Right forelimb (tissue), 1 donor: Measurements from ENCODE around the gene CDK6.

ENCODE experiments used
- DNase-seq: peaks from one replicate; pipeline ENCODE4 v3.0.0-alpha.2; 2018

Gene CDK6

DNA sequence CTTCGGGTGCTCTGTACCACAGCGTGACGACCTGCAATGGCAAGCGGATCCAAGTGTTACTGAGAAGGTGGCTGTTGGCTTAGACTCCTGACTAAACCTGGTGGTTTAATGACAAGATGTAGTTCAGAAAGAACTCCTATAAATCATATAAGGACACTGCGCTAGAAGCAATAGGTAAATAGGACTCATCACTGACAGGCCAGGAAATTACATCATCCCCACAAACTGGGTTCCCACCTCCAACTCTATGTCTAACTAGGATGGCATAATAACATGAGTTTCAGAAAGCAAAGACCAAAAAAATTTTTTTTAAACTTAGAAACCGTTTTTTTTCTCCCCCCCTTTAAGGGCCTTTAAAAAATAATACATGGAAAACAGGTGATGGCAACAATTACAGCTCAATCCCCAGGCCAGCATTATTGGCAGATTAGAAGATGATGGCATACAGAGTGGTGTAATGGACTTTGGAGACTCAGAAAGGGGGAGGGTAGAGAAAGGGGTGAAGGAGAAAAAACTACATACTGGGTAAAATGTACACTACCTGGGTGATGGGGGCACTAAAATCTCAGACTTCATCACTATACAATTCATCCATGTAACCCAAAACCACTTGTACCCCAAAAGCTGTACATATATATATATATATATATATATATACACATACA is 164.7 kb downstream of the CDK6 start:
- no peak for DNase-seq

DNA sequence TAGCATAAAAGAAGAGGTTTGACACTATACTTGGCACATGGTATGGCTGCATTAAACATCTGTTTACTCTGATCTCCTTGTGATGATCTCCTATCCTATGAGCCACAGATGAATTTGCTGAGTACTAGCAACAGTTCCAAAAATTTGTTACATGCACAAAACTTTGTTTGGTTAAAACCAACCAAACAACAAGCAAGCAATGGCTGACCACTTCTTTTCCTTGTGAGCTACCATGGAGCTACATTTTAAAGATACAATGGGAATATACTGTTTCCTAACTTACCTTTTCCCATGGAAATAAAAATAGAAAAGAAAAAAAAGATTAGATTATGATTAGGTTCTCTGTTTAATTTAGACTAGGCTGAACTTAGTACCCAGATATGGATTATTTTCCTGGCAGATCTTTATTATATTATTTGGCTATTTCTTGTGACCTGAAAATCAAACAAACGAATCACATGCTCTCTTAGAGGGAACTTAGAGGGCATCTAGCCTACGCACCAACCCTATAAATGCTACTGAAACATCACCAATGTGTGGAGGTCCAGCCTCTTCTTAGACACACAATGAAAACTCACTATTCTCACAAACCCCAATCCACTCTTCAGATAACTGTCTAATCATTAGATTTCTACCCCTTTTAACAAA is 166.0 kb downstream of the CDK6 start:
- no peak for DNase-seq

DNA sequence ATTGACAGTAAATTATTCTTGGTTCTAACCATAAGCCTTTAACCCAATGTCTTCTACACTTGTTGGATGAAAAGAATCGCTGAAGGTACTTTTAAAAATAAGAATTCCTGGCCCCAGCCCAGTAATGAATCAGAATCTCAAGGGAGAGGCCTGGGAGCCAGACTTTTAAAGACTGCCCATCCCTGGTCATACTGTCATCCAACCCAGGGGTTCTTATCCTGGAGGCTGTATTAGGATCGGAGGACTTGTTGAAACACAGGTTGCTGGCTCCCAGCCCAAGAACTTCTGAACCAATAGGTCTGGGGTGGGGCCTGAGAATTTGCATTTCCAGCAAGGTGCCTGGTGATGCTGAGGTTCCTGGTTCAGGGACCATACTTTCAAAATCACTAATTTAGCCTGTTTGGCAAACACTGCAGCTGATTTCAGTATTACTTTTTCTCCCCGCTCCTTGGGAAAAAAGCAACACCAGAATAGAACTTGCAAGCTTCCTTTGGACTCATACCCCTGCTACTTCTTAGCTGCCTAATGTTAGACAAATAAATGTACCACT is 166.7 kb downstream of the CDK6 start:
- no peak for DNase-seq

DNA sequence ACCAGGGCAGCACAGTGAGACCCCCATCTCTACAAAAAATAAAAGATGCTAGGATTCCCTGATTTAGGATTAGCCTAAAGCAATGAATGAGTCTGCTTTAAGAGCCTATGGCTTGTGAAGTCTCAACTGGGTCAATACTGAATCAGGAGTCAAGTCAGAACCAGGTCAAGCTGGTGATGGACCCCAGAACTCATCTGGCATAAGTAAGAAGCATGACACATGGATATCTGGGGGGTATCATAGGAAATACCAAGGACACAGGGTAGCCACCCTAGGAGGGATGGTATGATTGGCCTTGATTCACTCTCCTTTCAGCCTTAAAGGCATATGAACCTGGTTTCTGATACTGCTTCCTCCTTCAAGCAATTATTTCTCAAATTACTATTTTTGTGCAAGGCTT is 167.8 kb downstream of the CDK6 start:
- no peak for DNase-seq

DNA sequence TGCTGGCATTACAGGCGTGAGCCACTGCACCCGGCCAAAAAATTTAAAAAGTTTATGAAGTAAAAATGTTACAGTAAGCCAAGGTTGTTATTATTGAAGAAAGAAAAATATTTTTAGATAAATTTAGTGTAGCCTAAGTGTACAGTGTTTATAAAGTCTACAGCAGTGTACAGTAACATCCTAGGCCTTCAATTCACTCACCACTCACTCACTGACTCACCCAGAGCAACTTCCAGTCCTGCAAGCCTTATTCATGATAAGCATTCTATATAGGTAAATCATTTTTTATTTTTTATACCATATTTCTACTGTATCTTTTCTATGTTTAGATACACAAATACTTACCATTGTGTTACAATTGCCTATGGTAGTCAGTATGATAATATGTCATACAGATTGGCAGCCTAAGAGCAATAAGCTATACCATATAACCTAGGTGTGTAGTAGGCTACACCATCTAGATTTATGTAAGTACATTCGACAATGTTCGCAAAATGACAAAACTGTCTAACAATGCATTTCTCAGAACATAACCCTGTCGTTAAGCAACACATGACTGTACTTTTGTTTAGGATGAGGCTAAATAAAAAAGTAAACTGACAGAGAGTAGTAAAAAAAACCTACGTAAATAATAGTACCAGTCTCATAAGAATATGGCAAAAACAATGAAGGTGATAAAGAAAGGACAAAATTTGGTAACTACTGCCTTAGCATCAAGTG is 168.4 kb downstream of the CDK6 start:
- no peak for DNase-seq

DNA sequence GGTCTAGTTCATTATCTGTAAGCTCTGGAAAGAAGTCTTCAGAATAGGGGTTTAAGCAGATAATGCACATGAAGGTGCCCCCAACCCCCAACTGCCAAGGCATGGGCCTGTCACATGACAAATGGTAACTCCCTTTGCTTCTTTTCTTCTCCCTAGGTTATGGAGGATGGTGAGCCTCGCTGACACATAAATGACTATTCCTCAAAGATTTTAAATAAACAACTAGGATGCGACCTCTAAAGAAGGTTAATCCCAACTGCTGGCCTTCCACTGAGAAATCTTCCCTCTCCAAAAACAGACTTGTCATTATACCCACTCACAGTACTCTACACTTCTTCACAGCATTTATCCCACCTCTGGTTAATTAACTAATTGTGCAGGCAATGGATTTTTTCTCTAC is 170.4 kb downstream of the CDK6 start:
- no peak for DNase-seq

DNA sequence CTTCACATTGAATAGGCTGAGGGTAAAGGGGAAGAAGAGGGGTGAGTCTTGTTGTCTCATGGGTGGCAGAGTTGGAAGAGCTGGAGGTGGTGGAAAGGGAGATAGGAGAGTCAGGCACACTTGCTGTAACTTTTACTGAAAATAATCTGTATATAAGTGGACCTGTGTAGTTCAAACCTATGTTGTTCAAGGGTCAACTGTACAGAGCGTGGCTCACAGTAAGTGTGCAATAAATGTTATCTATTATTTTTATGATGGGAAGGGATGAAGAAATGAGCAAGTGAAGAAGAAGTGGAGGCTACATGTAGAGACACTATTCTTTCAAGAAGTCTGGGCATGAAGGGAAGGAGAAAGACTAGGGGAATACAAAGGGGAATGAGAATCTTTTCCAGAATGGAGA is 174.7 kb downstream of the CDK6 start:
- no peak for DNase-seq

DNA sequence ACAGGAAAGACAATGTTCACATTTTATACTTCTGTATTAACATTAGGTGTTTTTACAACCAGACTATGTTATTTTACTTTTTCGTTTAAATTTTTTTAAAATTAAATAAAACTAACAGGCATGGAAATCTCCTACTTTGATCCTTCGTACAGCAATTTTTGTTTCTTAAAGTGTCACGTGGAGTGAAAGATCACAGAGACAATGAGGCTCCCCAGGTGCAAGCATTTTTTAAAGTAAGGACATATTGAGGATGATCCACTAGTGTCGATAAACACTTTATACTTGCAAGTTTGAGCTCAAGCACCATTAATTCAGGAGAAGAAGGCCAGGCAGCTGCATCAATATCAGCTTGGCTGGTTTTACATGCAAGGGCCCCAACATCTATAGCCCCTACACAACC is 177.7 kb downstream of the CDK6 start:
- DNase-seq: no peak

DNA sequence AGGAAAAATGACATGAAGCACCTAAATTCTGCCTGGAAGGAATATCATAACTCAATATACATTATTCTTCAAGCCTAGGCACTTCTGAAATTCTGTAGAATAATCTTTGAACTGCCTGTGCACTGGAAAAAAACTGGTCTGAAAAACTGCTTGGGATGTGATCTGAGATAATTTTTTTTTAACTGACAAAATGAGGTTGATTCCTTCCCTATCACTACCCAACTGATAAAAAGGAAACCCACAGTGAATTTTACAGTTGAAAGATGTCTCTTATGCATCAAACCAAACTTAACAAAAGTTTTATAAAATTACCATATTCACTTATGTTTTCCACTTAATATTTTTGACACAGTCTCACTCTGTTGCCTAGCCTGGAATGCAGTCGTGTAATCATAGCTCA is 179.0 kb downstream of the CDK6 start:
- no peak for DNase-seq

DNA sequence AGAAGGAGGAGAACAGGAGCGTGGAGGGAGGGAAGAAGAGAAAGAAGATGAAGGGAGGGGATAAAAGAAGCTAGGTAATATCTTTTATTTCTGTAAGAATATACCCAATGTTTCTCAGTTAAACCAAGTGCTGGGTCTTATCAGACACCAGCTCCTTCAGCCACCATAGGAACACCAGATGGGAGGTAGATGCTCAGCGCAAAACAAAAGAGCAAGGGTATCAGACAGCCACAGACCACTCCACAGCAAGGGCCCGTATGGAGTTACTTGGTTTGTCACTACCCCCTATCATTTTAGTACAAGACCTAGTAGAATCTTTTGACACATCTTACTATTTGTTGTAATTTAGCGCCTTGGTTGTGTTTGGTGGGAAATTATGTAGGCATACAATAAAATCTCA is 180.3 kb downstream of the CDK6 start:
- no peak for DNase-seq

DNA sequence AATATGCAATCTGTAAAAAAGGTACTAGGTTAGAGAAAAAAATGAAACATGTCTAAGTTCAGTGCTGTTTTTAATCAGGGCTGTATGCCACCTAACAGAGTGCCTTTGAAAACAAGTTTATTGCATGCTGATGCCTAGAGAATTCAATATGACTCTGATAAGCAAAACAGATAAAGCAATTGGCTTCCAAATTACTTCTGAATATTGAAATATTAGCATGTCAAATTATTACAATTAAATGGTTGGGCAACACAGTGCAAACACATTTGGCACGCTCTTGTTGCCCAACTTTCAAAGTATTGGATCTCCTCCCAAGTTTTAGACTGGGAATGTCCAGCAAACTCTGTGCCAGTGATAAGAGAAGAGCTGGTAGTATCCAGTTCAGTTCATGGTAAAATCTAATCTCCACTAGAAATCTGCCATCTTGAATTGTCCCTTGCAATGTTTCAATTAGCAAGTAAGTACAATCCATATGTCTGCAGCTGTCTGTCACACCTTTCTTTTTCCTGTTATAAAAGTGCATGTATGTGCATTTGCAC is 181.0 kb downstream of the CDK6 start:
- no peak for DNase-seq

DNA sequence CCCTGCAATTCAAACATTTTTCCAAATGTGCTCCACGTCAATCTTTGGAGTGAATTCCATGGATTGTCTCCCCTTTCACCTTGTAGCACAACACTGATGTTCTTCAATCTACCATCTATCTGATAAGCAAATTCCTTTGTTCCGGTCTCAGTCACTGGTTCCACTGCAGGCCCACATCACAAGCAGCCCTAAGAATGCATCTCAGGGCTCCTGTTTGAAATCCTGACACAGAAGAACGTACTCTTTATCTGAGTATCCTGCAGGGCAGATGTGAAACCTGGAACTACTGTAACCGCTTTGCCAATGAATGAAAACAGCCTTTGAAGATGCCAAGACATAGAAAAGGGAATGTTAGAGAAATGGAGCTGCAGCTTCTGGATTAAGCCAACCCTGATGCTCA is 183.2 kb downstream of the CDK6 start:
- DNase-seq: no peak

DNA sequence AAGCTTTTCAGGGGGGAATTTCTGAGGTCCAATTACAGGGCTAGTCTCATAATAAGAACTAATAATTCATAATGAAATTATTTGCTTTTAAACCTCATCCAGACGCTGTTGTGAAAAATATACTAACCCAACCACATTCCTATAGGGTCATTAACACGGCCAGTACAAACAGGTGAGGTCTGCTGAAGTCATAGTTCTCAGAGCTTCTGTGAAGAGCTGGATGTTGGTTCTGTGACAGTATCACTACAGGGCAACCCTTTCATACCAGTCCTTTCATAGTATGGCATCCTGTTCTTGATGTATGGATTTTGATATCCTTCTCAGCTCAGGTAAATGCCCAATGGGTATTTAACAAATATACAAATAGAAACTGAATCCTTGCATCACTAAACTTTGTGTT is 183.8 kb downstream of the CDK6 start:
- no peak for DNase-seq

DNA sequence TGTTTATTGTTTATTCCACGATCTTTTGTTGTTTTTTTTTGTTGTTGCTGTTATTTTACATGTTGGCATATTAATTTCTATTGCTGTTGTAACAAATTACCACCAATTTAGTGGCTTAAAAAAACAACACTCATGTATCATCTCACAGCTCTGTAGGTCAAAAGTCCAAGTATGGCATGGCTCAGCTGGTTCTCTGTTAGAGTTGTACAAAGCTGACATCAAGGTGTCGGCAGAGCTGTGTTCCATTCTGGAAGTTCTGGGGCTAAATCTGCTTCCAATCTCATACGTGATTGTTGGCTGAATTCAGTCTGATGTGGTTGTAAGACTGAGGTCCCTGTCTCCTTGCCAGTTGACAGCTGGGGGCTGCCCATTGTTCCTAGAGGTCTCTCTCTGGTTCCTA is 186.0 kb downstream of the CDK6 start:
- no peak for DNase-seq

DNA sequence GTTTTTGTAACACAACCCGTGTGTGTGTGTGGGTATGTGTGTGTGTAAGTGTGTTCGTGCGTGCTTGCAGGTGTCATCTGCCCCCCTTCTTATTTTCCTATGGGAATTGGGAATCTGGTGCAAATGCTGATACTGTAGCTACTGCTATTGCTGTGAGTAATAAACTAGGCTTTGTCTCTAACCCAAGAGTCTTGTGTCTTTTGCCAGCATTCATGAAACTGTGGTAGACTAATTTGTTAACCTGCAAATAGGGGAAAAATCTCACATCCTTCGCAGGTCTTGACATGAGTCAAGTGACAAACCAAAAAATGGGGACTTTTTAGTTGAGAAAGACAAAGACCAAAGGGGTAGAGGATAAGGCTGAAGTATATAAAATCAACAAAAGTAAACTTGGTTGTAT is 188.3 kb downstream of the CDK6 start:
- no peak for DNase-seq

DNA sequence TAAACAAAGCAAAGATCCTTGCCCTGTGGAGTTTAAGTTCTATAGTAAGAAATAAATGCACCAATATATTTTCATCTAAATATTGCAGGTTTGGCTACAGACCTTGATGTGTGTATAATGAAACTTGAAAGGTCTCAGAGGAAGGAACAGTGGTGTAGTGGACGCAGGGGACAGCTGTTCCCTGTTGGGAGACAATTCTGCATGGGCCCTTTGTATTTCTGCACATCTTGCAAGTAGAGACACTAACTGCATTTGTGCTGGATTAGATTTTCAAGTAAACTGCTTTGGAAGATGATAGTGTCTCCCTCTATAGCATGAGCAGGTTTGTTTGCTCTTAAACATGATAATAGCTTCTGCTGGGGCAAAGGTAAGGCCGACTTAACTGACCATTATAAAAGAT is 188.7 kb downstream of the CDK6 start:
- DNase-seq: no peak

DNA sequence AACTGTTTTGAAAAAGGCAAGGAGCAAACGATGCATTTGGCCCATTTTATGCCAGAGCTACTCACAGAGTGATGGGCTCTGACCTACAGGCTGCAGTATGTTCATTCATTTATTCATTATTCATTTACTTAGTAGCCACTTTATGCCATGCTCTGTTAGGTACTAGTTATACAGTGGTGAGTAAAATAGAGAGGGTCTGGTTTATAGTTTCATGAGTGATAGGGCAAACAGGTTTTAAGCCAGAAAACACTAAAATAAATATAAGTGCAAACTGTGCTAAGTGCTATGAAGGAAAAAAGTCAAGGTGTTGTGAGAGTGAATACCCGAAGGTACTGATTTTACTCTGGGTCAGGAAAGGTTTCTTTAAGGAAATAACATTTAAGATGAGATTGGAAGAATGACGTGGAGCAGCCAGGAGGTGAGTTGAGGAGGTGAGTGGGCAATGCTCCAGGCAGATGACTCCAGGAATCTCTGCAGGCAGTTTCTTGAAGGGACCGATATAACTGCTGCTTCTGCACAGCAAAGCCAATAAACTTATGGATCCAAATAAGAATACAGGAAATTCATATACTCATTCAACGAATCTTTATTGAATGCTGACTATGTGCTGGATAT is 189.3 kb downstream of the CDK6 start:
- DNase-seq: no peak

DNA sequence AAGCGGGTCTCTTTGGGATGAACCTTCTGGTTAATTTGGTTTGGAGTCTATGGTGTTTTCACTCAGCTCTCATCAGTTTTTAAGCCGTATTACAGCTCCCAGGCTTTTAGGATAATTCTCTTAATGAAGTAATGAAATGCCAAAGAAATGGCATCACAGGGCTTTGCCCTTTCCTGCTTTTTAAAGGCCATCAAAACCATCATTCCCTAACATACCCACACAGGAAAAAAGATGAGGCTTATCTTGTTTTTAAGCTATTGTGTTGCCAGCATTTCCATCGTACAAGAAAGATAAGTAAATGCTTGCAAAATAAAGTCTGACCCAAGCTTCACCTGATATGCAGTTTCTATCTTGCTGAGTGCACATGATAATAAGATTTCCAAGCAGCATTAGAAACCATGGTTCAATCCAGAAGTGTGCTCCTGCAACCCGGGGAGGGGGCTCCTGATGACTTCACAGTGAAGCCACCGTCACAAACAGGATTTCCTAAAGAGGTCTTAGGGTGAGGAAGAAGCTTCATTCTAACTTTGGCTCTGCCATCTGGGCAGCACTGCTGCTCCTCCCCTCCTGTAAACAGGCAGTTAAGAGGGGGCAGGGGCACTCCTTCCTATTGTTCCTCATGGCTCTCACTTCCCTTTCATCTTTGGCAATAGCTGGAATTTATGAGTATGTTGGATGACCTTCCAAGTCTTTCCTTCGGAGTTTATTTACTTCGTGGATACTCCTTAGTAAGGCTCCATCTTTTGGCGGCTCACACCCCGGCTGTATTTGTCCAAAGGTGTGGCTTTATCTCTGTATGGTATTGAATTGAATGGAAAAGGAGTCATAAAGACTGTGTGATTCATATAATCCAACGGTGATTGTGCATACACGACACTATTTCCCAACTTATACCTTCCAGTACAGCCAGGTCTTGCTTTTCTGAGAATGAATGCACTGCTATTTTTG is 191.0 kb downstream of the CDK6 start:
- no peak for DNase-seq

DNA sequence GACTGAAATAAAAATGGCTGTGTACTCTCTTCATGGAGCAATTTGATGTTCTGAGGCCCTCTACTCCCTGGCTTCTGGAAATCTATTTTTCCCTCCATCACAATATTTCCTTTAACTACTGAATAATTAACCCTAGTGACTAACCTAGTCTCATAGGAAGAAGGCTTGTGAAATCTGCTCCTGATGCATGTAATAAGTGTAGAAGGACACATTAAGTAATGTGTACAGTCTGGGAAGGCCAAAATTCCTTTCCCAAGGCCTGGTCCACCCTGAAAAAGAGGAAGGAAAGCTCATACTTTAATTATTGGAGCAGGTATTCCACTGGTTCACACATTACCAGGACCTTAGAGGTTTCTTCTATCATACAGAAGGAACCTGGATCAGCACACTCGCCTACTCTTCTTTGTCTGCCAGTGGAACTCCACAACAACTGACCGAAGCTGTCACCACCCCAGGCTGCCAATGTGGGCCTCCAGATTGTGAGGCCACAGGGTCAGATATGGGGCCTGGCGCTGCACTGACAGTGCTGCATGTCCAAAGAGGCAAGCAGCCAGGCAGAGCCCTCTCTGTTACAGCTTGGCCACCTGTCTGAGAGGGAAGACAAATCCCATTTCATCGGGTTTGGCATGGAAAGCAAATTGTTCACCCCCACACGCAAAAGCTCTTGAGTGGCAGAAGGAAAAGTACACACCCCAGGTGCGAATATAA is 191.8 kb downstream of the CDK6 start:
- no peak for DNase-seq

DNA sequence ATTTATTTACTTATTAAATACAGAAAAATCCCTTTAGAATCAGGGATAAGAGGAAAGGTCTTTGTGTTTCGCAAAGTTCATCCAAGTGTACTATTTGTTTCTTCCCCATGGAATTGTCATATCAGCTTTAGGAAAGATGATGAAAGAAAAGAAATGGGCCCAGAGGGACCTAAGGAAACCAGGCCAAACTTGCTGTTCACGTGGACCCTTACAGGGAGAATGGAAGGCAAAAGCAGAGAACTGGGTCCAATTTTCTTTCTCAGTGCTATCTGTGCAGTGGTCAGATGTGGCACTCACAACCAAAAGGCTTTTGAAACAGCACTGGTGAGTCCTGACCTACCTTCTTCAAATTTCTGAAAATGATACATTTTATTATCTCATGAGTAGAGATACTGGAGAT is 192.6 kb downstream of the CDK6 start:
- DNase-seq: no peak

DNA sequence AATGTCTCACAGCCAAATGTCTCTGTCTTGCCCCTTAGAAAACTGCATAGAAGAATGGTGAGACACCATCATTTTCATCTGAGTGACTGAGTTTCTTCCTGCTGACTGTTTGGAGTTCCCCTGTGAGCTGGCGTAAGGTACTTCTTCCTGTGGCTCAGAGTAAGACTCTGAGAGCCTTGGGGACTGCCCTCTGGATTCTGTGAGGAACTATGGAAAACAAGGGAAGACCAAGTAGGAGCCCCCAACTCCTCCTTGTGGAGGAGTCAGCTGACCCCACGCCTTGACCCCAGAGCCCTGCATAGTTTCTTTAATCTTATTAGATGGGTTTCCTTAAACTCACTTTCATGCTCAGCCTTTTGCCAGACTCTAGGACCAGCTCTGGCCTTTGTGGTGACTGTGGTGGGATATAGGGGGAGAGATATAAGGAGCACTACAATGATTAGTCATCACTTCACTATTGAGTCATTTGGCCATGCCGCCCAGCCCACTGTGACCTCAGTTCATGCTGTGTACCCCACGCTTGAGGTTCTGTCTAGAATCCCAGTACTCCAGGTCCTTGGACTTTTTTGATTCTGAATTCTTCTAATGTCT is 194.4 kb downstream of the CDK6 start:
- no peak for DNase-seq
